Muscle of arm (tissue), 12 donors: ENCODE measurements around the gene APEH. TPM values are rescaled to one million over a fixed set of nuclear protein-coding genes. Genes with fewer than 3 reads are reported as not detected.
A peak's percentile ranks its signal among the peaks of the same experiment; 100 is the strongest.

Source experiments
- DNase-seq: peaks from one replicate; pipeline ENCODE4 v3.0.0-alpha.2; 2013
- polyA plus RNA-seq, 12 donors: library from polyadenylated mRNA; unstranded; fragments of 120-200 nt; gene quantifications; one replicate each; pipeline ENCODE4 v1.2.1, GENCODE V29; 2013; ENCODE audit not compliant: insufficient read length in 12 of 12

APEH gene
- polyA plus RNA-seq, 12 donors: 46.6 to 86.0 (median 62.3) TPM; not detected in 1

DNA sequence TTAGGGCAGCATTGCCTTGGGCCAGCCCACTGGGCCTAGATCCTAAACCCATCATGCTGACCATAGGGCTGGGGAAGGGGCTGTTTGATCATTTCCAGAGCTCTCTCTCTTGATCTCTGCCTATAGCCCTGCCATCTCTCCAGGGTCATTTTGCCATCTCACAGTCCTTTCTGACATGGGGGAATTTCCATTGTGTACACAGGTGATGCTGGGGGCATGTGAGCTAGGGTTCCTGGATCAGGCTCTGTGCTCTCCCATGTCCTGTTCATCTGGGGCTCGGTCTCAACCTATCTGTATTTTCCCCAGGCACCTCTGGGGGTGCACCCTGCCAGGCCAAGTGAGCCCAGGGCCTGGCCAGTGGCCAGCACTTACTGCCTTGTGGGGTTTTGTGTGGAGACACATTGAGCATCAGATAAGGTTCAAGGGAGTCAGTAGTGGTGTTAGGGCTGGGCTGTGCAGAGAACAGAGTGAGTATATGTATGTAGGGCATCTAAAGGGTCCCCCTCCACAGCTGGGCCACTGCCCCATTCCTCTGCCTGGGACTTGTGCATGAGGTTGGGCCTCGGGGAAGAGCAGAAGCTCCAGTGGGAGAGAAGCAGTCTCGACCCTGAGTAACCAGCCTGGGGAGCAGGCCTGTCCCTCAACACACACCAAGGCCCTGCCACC is 25.7 kb upstream of the APEH start:
- no peak for DNase-seq

DNA sequence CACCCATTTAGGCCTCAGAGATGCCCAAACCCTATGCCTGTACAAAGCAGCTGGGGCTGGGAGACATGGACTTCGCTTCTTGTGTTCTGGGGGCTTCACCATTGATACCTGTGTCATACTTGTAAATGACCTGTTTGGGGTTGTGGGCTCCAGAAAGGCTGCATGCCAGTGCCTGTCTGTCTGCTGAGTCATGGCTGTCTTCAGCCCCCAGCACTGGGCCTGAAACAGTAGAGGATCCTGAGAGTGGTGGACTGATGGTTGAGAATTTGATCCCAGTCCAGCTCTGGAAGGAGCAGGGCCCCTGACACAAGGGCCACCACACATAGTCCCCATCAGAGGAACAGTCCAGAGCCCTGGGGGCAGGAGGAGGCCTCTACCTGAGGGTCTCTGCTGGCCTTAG is 24.6 kb upstream of the APEH start:
- no peak for DNase-seq

DNA sequence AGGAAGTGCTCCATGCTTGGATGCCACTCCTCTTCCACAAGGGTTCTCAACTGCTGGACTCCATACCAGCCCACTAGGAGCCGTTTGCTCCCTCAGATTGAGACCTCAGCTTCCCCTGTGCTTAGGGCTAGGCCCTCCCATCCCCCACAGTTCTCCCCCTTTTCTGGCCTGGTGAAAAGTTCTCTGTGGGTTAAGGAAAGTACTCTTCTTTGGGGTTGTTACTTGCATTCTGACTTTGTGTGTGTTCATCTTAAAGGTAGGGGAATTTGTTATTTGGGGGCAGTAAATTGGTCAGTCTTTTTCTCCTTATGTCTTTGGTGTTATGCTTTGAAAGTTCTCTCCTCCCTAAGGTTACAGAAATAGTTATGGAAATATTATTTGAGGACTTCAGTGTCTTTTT is 24.0 kb upstream of the APEH start:
- DNase-seq: no peak

- DNase-seq: no peak
These were observed 23.5 kb upstream of the APEH start for GRCh38 chr3:49650637-49651036.

DNA sequence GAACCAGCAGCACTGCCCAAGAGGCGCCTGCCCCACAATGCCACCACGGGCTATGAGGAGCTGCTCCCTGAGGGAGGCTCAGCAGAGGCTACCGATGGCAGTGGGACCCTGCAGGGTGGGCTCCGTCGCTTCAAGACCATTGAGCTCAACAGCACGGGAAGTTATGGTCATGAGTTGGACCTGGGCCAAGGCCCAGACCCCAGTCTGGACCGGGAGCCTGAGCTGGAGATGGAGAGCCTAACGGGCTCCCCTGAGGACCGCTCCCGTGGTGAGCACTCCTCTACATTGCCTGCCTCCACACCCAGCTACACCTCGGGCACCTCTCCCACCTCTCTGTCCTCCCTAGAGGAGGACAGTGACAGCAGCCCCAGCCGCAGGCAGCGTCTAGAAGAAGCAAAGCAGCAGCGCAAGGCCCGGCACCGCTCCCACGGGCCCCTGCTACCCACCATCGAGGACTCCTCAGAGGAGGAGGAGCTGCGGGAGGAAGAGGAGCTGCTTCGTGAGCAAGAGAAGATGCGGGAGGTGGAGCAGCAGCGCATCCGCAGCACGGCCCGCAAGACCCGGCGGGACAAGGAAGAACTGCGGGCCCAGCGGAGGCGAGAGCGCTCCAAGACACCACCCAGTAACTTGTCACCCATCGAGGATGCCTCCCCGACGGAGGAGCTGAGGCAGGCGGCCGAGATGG is 21.8 kb upstream of the APEH start:
- DNase-seq: no peak

DNA sequence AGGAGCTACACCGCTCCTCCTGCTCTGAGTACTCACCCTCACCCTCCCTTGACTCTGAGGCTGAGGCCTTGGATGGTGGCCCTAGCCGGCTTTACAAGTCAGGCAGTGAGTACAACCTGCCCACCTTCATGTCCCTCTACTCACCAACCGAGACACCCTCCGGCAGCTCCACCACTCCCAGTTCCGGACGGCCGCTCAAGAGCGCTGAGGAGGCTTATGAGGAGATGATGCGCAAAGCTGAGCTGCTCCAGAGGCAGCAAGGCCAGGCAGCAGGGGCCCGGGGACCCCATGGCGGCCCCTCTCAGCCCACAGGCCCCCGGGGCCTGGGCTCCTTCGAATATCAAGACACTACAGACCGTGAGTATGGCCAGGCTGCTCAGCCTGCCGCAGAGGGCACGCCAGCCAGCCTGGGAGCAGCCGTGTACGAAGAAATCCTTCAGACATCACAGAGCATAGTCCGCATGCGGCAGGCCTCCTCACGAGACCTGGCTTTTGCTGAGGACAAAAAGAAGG is 21.2 kb upstream of the APEH start:
- no peak for DNase-seq

GRCh38 chr3:49653621-49654020 is 20.5 kb upstream of the APEH start:
- DNase-seq: no peak

GRCh38 chr3:49654176-49654825 is 19.9 kb upstream of the APEH start:
- no peak for DNase-seq

DNA sequence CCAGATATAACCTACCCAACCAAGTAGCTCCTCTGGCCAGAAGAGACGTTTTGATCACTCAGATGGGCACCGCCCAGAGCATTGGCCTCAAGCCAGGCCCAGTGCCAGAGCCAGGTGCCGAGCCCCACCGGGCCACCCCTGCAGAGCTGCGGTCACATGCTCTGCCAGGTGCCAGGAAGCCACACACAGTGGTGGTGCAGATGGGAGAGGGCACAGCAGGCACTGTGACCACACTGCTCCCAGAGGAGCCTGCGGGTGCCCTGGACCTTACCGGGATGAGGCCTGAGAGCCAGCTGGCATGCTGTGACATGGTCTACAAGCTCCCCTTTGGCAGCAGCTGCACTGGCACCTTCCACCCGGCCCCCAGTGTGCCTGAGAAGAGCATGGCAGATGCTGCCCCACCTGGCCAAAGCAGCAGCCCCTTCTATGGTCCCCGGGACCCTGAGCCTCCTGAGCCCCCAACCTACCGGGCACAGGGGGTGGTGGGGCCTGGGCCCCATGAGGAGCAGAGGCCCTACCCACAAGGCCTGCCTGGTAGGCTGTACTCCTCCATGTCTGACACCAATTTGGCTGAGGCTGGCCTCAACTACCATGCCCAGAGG is 19.1 kb upstream of the APEH start:
- no peak for DNase-seq

DNA sequence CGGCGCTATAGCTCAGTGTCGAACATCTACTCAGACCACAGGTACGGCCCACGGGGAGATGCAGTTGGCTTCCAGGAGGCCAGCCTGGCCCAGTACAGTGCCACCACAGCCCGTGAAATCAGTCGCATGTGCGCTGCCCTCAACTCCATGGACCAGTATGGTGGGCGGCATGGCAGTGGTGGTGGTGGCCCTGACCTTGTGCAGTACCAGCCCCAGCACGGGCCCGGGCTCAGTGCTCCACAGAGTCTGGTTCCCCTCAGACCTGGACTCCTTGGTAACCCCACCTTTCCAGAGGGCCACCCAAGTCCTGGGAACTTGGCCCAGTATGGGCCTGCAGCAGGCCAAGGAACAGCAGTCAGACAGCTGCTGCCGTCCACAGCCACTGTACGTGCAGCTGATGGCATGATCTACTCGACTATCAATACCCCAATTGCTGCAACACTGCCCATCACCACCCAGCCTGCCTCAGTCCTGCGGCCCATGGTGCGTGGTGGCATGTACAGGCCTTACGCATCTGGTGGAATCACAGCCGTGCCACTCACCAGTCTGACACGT is 18.3 kb upstream of the APEH start:
- no peak for DNase-seq

- peak; percentile 22 for DNase-seq
These were observed 17.5 kb upstream of the APEH start for GRCh38 chr3:49656541-49657112.

DNA sequence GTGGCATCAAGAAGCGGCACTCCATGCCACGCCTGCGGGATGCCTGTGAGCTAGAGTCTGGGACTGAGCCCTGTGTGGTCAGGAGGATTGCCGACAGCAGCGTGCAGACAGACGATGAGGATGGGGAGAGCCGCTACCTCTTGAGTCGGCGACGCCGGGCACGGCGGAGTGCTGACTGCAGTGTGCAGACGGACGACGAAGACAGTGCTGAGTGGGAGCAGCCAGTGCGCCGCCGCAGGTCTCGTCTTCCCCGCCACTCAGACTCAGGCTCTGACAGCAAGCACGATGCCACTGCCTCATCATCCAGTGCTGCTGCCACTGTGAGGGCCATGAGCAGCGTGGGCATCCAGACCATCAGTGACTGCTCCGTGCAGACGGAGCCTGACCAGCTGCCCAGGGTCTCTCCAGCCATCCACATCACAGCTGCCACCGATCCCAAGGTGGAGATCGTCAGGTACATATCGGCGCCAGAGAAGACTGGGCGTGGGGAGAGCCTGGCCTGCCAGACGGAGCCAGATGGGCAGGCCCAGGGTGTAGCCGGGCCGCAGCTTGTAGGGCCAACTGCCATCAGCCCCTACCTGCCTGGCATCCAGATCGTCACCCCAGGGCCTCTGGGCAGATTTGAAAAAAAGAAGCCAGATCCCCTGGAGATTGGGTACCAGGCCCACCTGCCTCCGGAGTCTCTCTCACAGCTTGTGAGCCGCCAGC is 16.8 kb upstream of the APEH start:
- no peak for DNase-seq

GRCh38 chr3:49658711-49659110 is 15.4 kb upstream of the APEH start:
- no peak for DNase-seq

GRCh38 chr3:49659756-49660155 is 14.4 kb upstream of the APEH start:
- no peak for DNase-seq

DNA sequence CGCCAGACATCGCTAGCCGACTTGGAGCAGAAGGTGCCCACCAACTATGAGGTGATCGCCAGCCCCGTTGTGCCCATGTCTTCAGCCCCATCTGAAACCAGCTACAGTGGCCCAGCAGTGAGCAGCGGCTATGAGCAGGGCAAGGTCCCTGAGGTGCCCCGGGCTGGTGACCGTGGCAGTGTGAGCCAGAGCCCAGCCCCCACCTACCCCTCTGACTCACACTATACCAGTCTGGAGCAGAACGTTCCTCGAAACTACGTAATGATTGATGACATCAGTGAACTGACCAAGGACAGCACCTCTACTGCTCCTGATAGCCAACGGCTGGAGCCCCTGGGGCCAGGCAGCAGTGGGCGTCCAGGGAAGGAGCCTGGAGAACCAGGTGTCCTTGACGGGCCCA is 12.9 kb upstream of the APEH start:
- no peak for DNase-seq

- DNase-seq: no peak
These were observed 12.1 kb upstream of the APEH start for GRCh38 chr3:49662021-49662420.

DNA sequence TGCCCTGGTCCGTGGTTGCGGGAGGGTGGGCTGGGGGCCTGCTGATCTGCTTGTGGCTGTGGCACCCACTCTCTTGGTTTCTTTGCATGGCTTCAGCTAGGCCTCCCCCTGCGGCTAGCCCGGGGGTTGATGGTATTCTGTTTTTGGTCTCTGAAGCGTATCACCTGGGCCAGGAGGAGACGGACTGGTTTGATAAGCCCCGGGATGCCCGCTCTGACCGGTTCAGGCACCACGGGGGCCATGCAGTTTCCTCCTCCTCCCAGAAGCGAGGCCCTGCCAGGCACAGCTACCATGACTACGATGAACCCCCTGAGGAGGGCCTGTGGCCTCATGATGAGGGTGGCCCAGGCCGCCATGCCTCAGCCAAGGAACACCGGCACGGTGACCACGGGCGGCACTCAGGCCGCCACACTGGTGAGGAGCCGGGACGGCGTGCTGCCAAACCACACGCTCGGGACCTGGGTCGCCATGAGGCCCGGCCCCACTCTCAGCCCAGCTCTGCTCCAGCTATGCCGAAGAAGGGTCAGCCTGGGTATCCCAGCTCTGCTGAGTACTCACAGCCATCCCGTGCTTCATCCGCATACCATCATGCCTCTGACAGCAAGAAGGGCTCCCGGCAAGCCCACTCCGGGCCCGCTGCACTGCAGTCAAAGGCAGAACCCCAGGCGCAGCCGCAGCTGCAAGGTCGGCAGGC is 11.3 kb upstream of the APEH start:
- no peak for DNase-seq

DNA sequence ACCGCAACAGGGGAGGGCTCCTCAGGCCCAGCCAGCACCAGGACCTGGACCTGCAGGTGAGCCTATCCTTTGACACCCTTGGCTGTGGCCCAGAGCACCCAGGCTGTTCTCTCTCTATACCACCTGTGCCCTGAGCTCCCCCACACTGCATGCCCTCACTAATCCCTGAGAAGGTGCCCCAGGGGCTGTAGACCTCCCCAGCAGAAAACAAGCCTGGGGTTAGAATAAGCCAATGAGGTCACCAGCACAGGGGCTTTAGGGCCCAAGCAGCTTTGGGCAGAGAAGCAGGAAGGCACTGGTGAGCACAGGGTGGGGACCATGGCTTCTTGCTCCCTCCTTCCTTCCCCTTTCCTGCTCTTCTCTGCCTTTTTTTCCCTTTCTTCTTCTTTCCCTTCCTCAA is 10.3 kb upstream of the APEH start:
- no peak for DNase-seq

GRCh38 chr3:49664300-49664699 is 9.9 kb upstream of the APEH start:
- no peak for DNase-seq

- DNase-seq: no peak
These were observed 8.2 kb upstream of the APEH start for GRCh38 chr3:49665822-49666519.
